ENCODE results near the gene GSTK1.
"Not testable (repeated sequence)": the region's sequence is repeated elsewhere in the genome, so short reads cannot be mapped to it uniquely, and the experiment has no call there.

Gene GSTK1

DNA sequence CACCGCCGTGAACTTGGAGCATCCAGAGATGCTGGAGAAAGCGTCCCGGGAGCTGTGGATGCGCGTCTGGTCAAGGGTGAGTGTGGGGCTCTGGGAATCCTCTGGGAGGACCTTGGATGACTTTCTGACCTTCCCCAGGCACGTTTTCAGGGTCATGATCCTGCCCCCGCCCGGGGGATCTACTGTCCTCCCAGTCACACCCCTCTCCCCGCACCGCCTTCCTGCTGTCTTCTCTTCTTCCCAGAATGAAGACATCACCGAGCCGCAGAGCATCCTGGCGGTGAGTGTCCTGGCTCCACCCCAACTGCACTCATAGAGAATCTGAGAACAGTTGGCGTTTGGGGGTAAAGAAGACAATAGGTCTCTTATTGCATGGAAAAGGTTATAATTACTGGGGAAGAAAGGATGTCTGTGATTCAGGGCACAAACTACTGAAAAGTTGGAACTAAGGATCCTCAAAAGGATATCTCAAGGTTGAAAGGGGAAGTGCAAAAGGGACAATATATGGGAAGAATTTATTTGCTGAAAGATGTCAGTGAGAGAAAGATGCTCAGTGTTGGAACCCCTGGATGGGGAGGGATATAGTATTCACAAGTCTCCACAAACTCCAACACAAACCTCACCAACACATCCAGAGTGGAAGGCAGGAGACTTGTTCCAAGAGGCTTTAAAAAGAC is 1.9 kb downstream of the GSTK1 start:
- in situ Hi-C loops (cut with MboI; ENCODE audit: low sequenced_read_pairs): no loop called here

DNA sequence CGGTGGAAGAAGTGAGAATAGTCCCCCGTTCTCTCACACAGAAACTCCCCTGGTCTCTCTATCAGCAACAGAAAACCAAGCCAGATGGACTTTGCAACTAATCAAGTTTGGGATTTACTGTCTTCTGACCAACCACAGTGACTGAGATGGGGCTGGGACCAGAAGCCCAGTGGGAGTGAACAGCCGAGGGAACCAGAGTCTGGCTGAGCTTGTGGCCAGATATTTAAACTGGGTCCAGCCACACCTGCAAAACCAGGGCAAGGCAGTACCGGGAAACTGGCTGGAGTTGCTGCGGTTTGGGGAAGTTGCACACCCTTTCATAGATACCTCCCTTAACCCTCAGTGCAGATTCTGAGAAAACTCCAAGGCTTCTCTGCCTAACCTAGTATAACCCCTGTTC is 6.0 kb downstream of the GSTK1 start:
- in situ Hi-C loops (cut with MboI; ENCODE audit: low sequenced_read_pairs): no loop called here

- in situ Hi-C loops (cut with MboI; ENCODE audit: low sequenced_read_pairs): no loop called here
These were observed 8.0 kb downstream of the GSTK1 start for GRCh38 chr7:143271240-143271639.

DNA sequence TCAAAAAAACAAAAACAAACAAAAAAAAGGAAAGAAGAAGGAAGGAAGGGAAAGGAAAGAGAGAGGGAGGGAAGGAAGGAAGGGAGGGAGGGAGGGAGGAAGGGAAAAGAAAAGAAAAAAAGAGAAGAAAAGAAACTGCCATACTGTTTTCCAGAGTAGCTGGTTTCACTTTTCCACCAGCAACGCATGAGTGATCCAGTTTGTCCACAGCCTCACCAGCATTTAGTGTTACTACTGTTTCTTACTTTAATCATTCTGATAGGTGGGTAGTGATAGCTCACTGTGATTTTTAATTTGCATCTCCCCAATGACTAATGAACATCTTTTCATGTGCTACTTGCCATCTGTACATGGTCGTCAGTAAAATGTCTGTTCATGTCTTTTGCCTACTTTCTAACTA is 9.6 kb downstream of the GSTK1 start:
- in situ Hi-C loops (cut with MboI; ENCODE audit: low sequenced_read_pairs): no loop called here

GRCh38 chr7:143279186-143280098 is 16.2 kb downstream of the GSTK1 start:
- in situ Hi-C loops (cut with MboI; ENCODE audit: low sequenced_read_pairs): no loop called here

DNA sequence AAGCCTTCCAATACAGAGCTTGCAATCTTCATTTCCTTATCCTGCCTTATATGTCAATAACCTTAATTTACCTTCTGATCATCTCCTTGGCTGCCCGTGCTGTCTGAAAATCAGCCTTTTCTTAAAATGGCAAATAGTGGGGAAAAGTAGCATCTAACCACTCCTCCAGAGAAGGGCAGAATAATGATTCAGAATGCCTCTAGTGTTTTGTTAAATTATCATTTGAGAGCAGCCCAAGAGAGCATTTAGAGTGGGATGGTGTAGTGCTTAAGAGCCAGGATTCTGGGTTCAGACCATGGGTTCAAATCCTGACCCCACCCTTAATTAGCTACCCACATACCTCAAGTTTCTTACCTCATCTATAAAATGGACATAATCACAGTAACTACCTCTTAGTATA is 16.9 kb downstream of the GSTK1 start:
- in situ Hi-C loops (cut with MboI; ENCODE audit: low sequenced_read_pairs): no loop called here

- in situ Hi-C loops (cut with MboI; ENCODE audit: low sequenced_read_pairs): no loop called here
These were observed 17.3 kb downstream of the GSTK1 start for GRCh38 chr7:143280566-143280965.

- in situ Hi-C loops (cut with MboI; ENCODE audit: low sequenced_read_pairs): no loop called here
These were observed 18.3 kb downstream of the GSTK1 start for GRCh38 chr7:143281529-143281928.

GRCh38 chr7:143282124-143282523 is 18.9 kb downstream of the GSTK1 start:
- in situ Hi-C loops (cut with MboI; ENCODE audit: low sequenced_read_pairs): no loop called here

- in situ Hi-C loops (cut with MboI; ENCODE audit: low sequenced_read_pairs): no loop called here
These were observed 20.1 kb downstream of the GSTK1 start for GRCh38 chr7:143283381-143283780.

- in situ Hi-C loops (cut with MboI; ENCODE audit: low sequenced_read_pairs): no loop called here
These were observed 21.6 kb downstream of the GSTK1 start, which contains the start of gene TMEM139 for GRCh38 chr7:143284591-143285469. TSS of gene TMEM139 (plus strand) at chr7:143284958. CDS start at chr7:143285958, 1,000 bp downstream.

DNA sequence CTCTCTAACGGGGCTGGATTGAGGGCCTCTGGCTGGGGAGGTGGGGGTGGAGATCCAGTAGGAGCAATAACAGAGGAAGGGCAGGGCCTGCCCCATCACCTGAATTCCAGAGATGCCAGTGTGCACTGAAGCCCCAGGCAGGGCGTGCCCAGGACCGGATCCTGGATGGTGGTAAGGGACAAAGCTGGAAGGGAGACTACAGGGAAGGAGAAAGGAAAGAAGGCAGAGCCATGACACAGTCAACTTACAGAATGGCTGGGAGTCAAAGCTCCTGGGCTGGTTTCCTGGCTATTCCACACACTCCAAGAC is 22.2 kb downstream of the GSTK1 start:
- in situ Hi-C loops (cut with MboI; ENCODE audit: low sequenced_read_pairs): no loop called here

GRCh38 chr7:143285806-143286521 is 22.7 kb downstream of the GSTK1 start:
- in situ Hi-C loops (cut with MboI; ENCODE audit: low sequenced_read_pairs): no loop called here

GRCh38 chr7:143286522-143286890 is 23.3 kb downstream of the GSTK1 start:
- in situ Hi-C loops (cut with MboI; ENCODE audit: low sequenced_read_pairs): no loop called here

- in situ Hi-C loops (cut with MboI; ENCODE audit: low sequenced_read_pairs): no loop called here
These were observed 24.2 kb downstream of the GSTK1 start for GRCh38 chr7:143287339-143287934.

DNA sequence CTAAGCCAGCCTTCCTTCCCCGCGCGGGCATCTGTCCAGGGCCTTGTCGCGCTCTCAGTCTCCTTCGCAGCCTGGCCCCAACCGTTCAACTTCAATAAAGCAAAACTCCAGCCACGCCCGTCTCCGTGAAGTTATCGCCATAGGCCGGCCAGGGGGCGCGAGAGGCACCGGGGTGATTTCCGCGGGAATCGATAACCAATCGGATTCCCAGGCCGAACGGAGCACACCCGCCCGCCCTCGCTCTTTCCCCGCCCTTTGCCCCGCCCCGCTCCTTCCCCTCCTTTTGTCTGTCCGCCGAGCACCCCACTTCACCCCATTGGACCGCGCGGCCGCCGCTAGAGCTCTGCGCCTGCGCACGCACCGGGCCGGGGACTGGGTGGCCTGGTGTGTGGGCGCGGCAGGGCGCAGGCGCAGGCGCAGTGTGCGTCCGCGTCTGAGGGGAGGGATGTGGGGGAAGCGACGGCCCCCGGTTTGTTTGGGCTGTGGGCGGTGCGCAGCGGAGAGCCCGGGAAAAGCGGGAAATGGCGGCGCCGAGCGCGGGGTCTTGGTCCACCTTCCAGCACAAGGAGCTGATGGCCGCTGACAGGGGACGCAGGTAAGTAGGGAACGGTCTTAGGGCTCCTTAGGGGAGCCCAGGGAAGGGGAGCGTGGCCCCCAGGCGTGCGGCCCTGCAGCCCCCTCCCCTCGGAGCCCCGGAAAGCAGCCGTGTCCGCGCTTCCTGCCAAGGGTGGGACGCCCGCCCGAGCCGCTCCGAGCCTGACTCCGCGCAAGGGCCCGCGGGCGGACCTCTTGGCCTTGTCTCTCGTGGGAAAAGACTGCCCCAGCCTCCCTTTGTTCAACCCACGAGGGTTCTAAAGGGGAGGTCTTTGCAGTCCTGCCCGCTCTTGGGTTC is 24.9 kb downstream of the GSTK1 start, which contains the start of gene CASP2:
TSS of gene CASP2 (plus strand) at position 417 of the 892 bp plus-strand sequence. CDS start at position 522, 105 bp downstream.
- in situ Hi-C loops (cut with MboI; ENCODE audit: low sequenced_read_pairs): no loop called here

- in situ Hi-C loops (cut with MboI; ENCODE audit: low sequenced_read_pairs): no loop called here
These were observed 25.6 kb downstream of the GSTK1 start for GRCh38 chr7:143288836-143289235.

- in situ Hi-C loops (cut with MboI; ENCODE audit: low sequenced_read_pairs): no loop called here
These were observed 26.2 kb downstream of the GSTK1 start for GRCh38 chr7:143289421-143289820.

GRCh38 chr7:143289888-143290287 is 26.6 kb downstream of the GSTK1 start:
- in situ Hi-C loops (cut with MboI; ENCODE audit: low sequenced_read_pairs): not testable (repeated sequence)
